HepG2 (cell line): ENCODE results near the gene AHNAK. TPM values are rescaled to one million over a fixed set of nuclear protein-coding genes. Genes with fewer than 3 reads are reported as not detected.

Source experiments
- BCL6 ChIP-seq: IDR thresholded peaks from 2 replicates; pipeline ENCODE4 v1.6.1; 2016; ENCODE audit warnings: missing genetic modification reagents, missing compliant biosample characterization
- BRF2 ChIP-seq: sonication (generic); formaldehyde crosslinking; IDR thresholded peaks from 2 replicates; pipeline ENCODE4 v1.8.1; 2022; ENCODE audit warnings: mild to moderate bottlenecking, missing genetic modification reagents
- DPF2 ChIP-seq: sonication (generic); formaldehyde crosslinking; IDR thresholded peaks from 2 replicates; pipeline ENCODE4 v1.4.0; 2020; ENCODE audit warnings: mild to moderate bottlenecking, low read depth, missing genetic modification reagents, borderline replicate concordance
- EEA1 ChIP-seq: sonication (generic); formaldehyde crosslinking; IDR thresholded peaks from 2 replicates; pipeline ENCODE4 v1.5.1; 2020; ENCODE audit warnings: mild to moderate bottlenecking, missing genetic modification reagents, borderline replicate concordance
- HNRNPK ChIP-seq: fragments of 200-400 bp; formaldehyde crosslinking; IDR thresholded peaks from 2 replicates; pipeline ENCODE4 v1.6.1; 2018; ENCODE audit warnings: low read length, low read depth, moderate library complexity, mild to moderate bottlenecking; ENCODE audit not compliant: poor library complexity, severe bottlenecking
- IKZF1 ChIP-seq: fragments of 450-650 bp; IDR thresholded peaks from 2 replicates; pipeline ENCODE4 v1.7.1; 2016
- KAT2B ChIP-seq: fragments of 150-350 bp; IDR thresholded peaks from 2 replicates; pipeline ENCODE4 v1.6.1; 2014; ENCODE audit warnings: low read depth, low read length, borderline replicate concordance
- KDM2A ChIP-seq: sonication (generic); formaldehyde crosslinking; IDR thresholded peaks from 2 replicates; pipeline ENCODE4 v1.4.0; 2020; ENCODE audit warnings: low read depth, missing genetic modification reagents, borderline replicate concordance
- MYPOP ChIP-seq: sonication (generic); formaldehyde crosslinking; IDR thresholded peaks from 2 replicates; pipeline ENCODE4 v1.8.1; 2023; ENCODE audit warnings: mild to moderate bottlenecking, moderate library complexity, missing genetic modification reagents
- NFIC ChIP-seq: IDR thresholded peaks from 2 replicates; pipeline ENCODE4 v1.6.1; 2012; ENCODE audit warnings: mild to moderate bottlenecking, low read length, inconsistent platforms
- NFKBIZ ChIP-seq: IDR thresholded peaks from 2 replicates; pipeline ENCODE4 v1.6.1; 2018; ENCODE audit warnings: missing genetic modification reagents, missing compliant biosample characterization
- PHF21A ChIP-seq: sonication (generic); formaldehyde crosslinking; IDR thresholded peaks from 2 replicates; pipeline ENCODE4 v1.5.0; 2020; ENCODE audit warnings: mild to moderate bottlenecking, missing genetic modification reagents
- REL ChIP-seq: sonication (generic); formaldehyde crosslinking; conservative IDR thresholded peaks from 2 replicates; pipeline ENCODE4 v1.8.0; 2022; ENCODE audit warnings: mild to moderate bottlenecking, missing genetic modification reagents, moderate library complexity
- RFXAP ChIP-seq: sonication (generic); formaldehyde crosslinking; IDR thresholded peaks from 2 replicates; pipeline ENCODE4 v1.4.0; 2020; ENCODE audit warnings: missing genetic modification reagents, borderline replicate concordance
- THAP7 ChIP-seq: sonication (generic); formaldehyde crosslinking; IDR thresholded peaks from 2 replicates; pipeline ENCODE4 v1.8.1; 2023; ENCODE audit warnings: mild to moderate bottlenecking, missing genetic modification reagents
- TOPORS ChIP-seq: sonication (generic); formaldehyde crosslinking; IDR thresholded peaks from 2 replicates; pipeline ENCODE4 v1.8.0; 2023; ENCODE audit warnings: mild to moderate bottlenecking, missing genetic modification reagents
- ZNF24 ChIP-seq: fragments of 450-650 bp; IDR thresholded peaks from 2 replicates; pipeline ENCODE4 v1.6.1; 2017; ENCODE audit warnings: antibody characterized with exemption, mild to moderate bottlenecking
- ZNF3 ChIP-seq: IDR thresholded peaks from 2 replicates; pipeline ENCODE4 v1.7.0; 2017; ENCODE audit warnings: inconsistent platforms
- ZNF326 ChIP-seq: sonication (generic); formaldehyde crosslinking; IDR thresholded peaks from 2 replicates; pipeline ENCODE4 v1.4.0; 2020; ENCODE audit warnings: missing genetic modification reagents, borderline replicate concordance
- ZSCAN21 ChIP-seq: sonication (generic); formaldehyde crosslinking; IDR thresholded peaks from 2 replicates; pipeline ENCODE4 v1.8.0; 2022; ENCODE audit warnings: mild to moderate bottlenecking, missing genetic modification reagents, moderate library complexity, borderline replicate concordance
- ZSCAN29 ChIP-seq: sonication (generic); formaldehyde crosslinking; conservative IDR thresholded peaks from 2 replicates; pipeline ENCODE4 v1.4.0; 2020; ENCODE audit warnings: mild to moderate bottlenecking, missing genetic modification reagents
- polyA plus RNA-seq, 8 experiments: library from polyadenylated mRNA; depleted of rRNA in 3 of 8; stranded (reverse) in 7 of 8; unstranded in 1 of 8; fragments of >200 nt; fragmentation: Illumina TruSeq in 4 of 8; extraction: Trizol in 4 of 8; gene quantifications; 2 replicates each; pipeline versions ENCODE4 v1.2.1 to v1.2.3, GENCODE V29; 2011 to 2016; ENCODE audit warnings: low read depth in 4 of 8, missing spikeins in 1 of 8, mixed read lengths in 1 of 8; ENCODE audit not compliant: insufficient read depth in 1 of 8
- total RNA-seq, 5 experiments: library from RNA; depleted of rRNA; stranded (reverse); fragments of >200 nt; fragmentation: Illumina TruSeq; extraction: Trizol; gene quantifications; 2 replicates each; pipeline ENCODE4 v1.2.3, GENCODE V29; 2016; ENCODE audit warnings: low read depth in 1 of 5
- TF ChIP-seq, protein P1 (sequence below): sonication (generic); formaldehyde crosslinking; IDR thresholded peaks from 2 replicates; pipeline ENCODE4 v1.4.0; 2020; ENCODE audit warnings: missing genetic modification reagents

The AHNAK gene
- total and polyA plus RNA-seq, 2 of the 13 experiments (the other 11 are each of a cell fraction or from before 2014, with no cell fraction given) = 23.4 to 25.0 TPM

GRCh38 chr11:62501432-62501891 lies 45.1 kb downstream of the AHNAK start (continued):
- TF ChIP-seq HNRNPK (no peak), REL (CRISPR knock-in tag) (no peak), ZNF326 (CRISPR knock-in tag) (no peak), ZNF24 (no peak), THAP7 (CRISPR knock-in tag) (no peak), BCL6 (CRISPR knock-in tag) (peak; percentile 60; the same call in 1 of the 2 replicates), NFKBIZ (CRISPR knock-in tag) (no peak), KAT2B (no peak), PHF21A (CRISPR knock-in tag) (0 out of 2 replicates have a peak, but pooled peaks have one; percentile 6), EEA1 (CRISPR knock-in tag) (no peak), IKZF1 (no peak), MYPOP (CRISPR knock-in tag) (no peak; the same call in 1 of the 2 replicates), KDM2A (CRISPR knock-in tag) (no peak), ZSCAN21 (CRISPR knock-in tag) (0 out of 2 replicates have a peak, but pooled peaks have one; percentile 32), NFIC (no peak), RFXAP (CRISPR knock-in tag) (no peak), ZNF3 (CRISPR knock-in tag) (no peak), DPF2 (CRISPR knock-in tag) (no peak), ZSCAN29 (CRISPR knock-in tag) (no peak), BRF2 (CRISPR knock-in tag) (no peak), TOPORS (CRISPR knock-in tag) (no peak)
- TF ChIP-seq, protein P1, sequence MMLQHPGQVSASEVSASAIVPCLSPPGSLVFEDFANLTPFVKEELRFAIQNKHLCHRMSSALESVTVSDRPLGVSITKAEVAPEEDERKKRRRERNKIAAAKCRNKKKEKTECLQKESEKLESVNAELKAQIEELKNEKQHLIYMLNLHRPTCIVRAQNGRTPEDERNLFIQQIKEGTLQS (CRISPR knock-in tag) = no peak
